Measurements from ENCODE around the gene NUDT14.

Gene NUDT14

GRCh38 chr14:105161309-105161708 lies 19.8 kb downstream of the NUDT14 start:
- Histone ChIP-seq H3F3A (ENCODE audit: low read depth) (no peaks in the 10 kb centered on the region; the same call in 1 of the 2 replicates), H2AFZ (ENCODE audit: low read length) (no peak overlapping the region), H3K36me3 (ENCODE audit: insufficient read depth, low read length) (no peaks in the 10 kb centered on the region), H3K4me2 (ENCODE audit: low read depth, low read length, poor library complexity, severe bottlenecking) (peak overlapping the region; percentile 35), H3K4me3 (ENCODE audit: low read length, poor library complexity, severe bottlenecking) (no peak overlapping the region), H3K27me3 (ENCODE audit: insufficient read depth, low read length, poor library complexity, severe bottlenecking) (no peaks in the 10 kb centered on the region), H3K79me2 (ENCODE audit: insufficient read depth, low read length) (no peaks in the 10 kb centered on the region), H3K9me2 (replicated peaks; ENCODE audit: low read depth, low read length) (no peaks in the 10 kb centered on the region), H3K9me3 (ENCODE audit: insufficient read depth, low read depth, low read length) (no peaks in the 10 kb centered on the region), H4K20me1 (ENCODE audit: insufficient read depth, low read length, poor library complexity, severe bottlenecking) (no peaks in the 10 kb centered on the region), H3K9ac (ENCODE audit: low read depth, low read length, poor library complexity, severe bottlenecking) (no peak overlapping the region), H3K4me1 (ENCODE audit: insufficient read depth, low read length, poor library complexity, severe bottlenecking) (peaks cover 39% of the 10 kb centered on the region)
- TF ChIP-seq CTCF (conservative IDR thresholded peaks at IDR 0.05; ENCODE audit: low read length) (no peak), EZH2phosphoT487 (IDR thresholded peaks at IDR 0.05; ENCODE audit: borderline replicate concordance) (no peak)

GRCh38 chr14:105160776-105161175 lies 20.3 kb downstream of the NUDT14 start:
- no peaks in the 10 kb centered on the region for H3K79me2 ChIP-seq (ENCODE audit: insufficient read depth, low read length)

GRCh38 chr14:105159344-105159743 lies 21.8 kb downstream of the NUDT14 start:
- TF ChIP-seq CTCF (conservative IDR thresholded peaks at IDR 0.05; ENCODE audit: low read length) (no peak), EZH2phosphoT487 (IDR thresholded peaks at IDR 0.05; ENCODE audit: borderline replicate concordance) (no peak)
- Histone ChIP-seq H3F3A (ENCODE audit: low read depth) (no peaks in the 10 kb centered on the region; the same call in 1 of the 2 replicates), H4K20me1 (ENCODE audit: insufficient read depth, low read length, poor library complexity, severe bottlenecking) (no peaks in the 10 kb centered on the region), H3K36me3 (ENCODE audit: insufficient read depth, low read length) (no peaks in the 10 kb centered on the region), H3K9me2 (replicated peaks; ENCODE audit: low read depth, low read length) (no peaks in the 10 kb centered on the region), H3K4me3 (ENCODE audit: low read length, poor library complexity, severe bottlenecking) (no peak overlapping the region), H3K27me3 (ENCODE audit: insufficient read depth, low read length, poor library complexity, severe bottlenecking) (no peaks in the 10 kb centered on the region), H3K79me2 (ENCODE audit: insufficient read depth, low read length) (no peaks in the 10 kb centered on the region), H3K4me1 (ENCODE audit: insufficient read depth, low read length, poor library complexity, severe bottlenecking) (peaks cover 28% of the 10 kb centered on the region), H2AFZ (ENCODE audit: low read length) (no peak overlapping the region), H3K9me3 (ENCODE audit: insufficient read depth, low read depth, low read length) (no peaks in the 10 kb centered on the region), H3K4me2 (ENCODE audit: low read depth, low read length, poor library complexity, severe bottlenecking) (no peak overlapping the region), H3K9ac (ENCODE audit: low read depth, low read length, poor library complexity, severe bottlenecking) (no peak overlapping the region)

More at GRCh38 chr14:105160776-105161175, 20.3 kb downstream of the NUDT14 start:
- Histone ChIP-seq H4K20me1 (ENCODE audit: insufficient read depth, low read length, poor library complexity, severe bottlenecking) (no peaks in the 10 kb centered on the region), H3K4me1 (ENCODE audit: insufficient read depth, low read length, poor library complexity, severe bottlenecking) (peaks cover 39% of the 10 kb centered on the region), H3K4me3 (ENCODE audit: low read length, poor library complexity, severe bottlenecking) (no peak overlapping the region), H3K27me3 (ENCODE audit: insufficient read depth, low read length, poor library complexity, severe bottlenecking) (no peaks in the 10 kb centered on the region), H3K4me2 (ENCODE audit: low read depth, low read length, poor library complexity, severe bottlenecking) (peak overlapping the region; percentile 35), H3F3A (ENCODE audit: low read depth) (no peaks in the 10 kb centered on the region; the same call in 1 of the 2 replicates), H2AFZ (ENCODE audit: low read length) (no peak overlapping the region), H3K36me3 (ENCODE audit: insufficient read depth, low read length) (no peaks in the 10 kb centered on the region), H3K9ac (ENCODE audit: low read depth, low read length, poor library complexity, severe bottlenecking) (no peak overlapping the region), H3K9me2 (replicated peaks; ENCODE audit: low read depth, low read length) (no peaks in the 10 kb centered on the region), H3K9me3 (ENCODE audit: insufficient read depth, low read depth, low read length) (no peaks in the 10 kb centered on the region)
- no peak for TF ChIP-seq EZH2phosphoT487 (IDR thresholded peaks at IDR 0.05; ENCODE audit: borderline replicate concordance)

GRCh38 chr14:105158794-105159193 lies 22.3 kb downstream of the NUDT14 start:
- no peak overlapping the region for H3K4me3 ChIP-seq (ENCODE audit: low read length, poor library complexity, severe bottlenecking)

More at GRCh38 chr14:105158794-105159193, 22.3 kb downstream of the NUDT14 start:
- Histone ChIP-seq H3K9me3 (ENCODE audit: insufficient read depth, low read depth, low read length) (no peaks in the 10 kb centered on the region), H3K9ac (ENCODE audit: low read depth, low read length, poor library complexity, severe bottlenecking) (no peak overlapping the region), H3K9me2 (replicated peaks; ENCODE audit: low read depth, low read length) (no peaks in the 10 kb centered on the region), H3K79me2 (ENCODE audit: insufficient read depth, low read length) (no peaks in the 10 kb centered on the region), H3K36me3 (ENCODE audit: insufficient read depth, low read length) (no peaks in the 10 kb centered on the region), H3K4me1 (ENCODE audit: insufficient read depth, low read length, poor library complexity, severe bottlenecking) (peaks cover 28% of the 10 kb centered on the region), H3F3A (ENCODE audit: low read depth) (no peaks in the 10 kb centered on the region; the same call in 1 of the 2 replicates), H3K4me2 (ENCODE audit: low read depth, low read length, poor library complexity, severe bottlenecking) (no peak overlapping the region), H4K20me1 (ENCODE audit: insufficient read depth, low read length, poor library complexity, severe bottlenecking) (no peaks in the 10 kb centered on the region), H3K27me3 (ENCODE audit: insufficient read depth, low read length, poor library complexity, severe bottlenecking) (no peaks in the 10 kb centered on the region), H2AFZ (ENCODE audit: low read length) (no peak overlapping the region)
- TF ChIP-seq EZH2phosphoT487 (IDR thresholded peaks at IDR 0.05; ENCODE audit: borderline replicate concordance) (no peak), CTCF (conservative IDR thresholded peaks at IDR 0.05; ENCODE audit: low read length) (no peak)
